ENCODE measurements around the gene BARD1.

The BARD1 gene

DNA sequence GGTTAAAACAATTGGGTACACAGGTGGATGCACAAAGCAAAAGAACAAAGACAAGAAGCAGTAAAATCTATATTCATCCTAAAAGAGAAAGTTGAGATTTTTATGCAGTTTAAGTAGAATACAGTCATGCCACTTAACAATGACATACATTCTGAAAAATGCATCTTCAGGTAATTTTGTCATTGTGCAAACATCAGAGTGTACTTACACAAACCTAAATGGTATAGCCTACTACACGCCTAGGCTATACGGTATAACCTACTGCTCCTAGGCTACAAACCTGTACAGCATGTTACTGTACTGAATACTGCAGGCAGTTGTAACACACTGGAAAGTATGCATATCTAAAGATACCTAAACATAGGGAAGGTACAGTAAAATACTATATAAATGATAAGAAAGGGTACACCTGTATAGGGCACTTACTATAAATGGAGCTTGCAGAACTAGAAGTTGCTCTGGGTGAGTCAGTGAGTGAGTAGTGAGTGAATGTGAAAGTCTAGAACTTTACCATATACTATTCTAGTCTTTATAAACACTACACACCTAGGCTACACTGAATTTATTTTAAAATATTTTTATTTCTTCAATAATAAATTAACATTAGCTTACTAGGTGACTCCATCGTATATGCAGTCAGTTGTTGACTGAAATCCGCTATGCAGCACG lies 132.9 kb downstream of the BARD1 start:
- no peak overlapping the region for H3K4me3 ChIP-seq (ENCODE audit: low read length, poor library complexity, severe bottlenecking)
- H3K36me3 ChIP-seq (ENCODE audit: insufficient read depth, low read length), result no peaks in the 10 kb centered on the region
- no peaks in the 10 kb centered on the region for H3K9me3 ChIP-seq (ENCODE audit: insufficient read depth, low read depth, low read length)
- no peaks in the 10 kb centered on the region for H3K79me2 ChIP-seq (ENCODE audit: insufficient read depth, low read length)
- no peaks in the 10 kb centered on the region for H3F3A ChIP-seq (ENCODE audit: low read depth)
- H4K20me1 ChIP-seq (ENCODE audit: insufficient read depth, low read length, poor library complexity, severe bottlenecking), result no peaks in the 10 kb centered on the region
- H3K27me3 ChIP-seq (ENCODE audit: insufficient read depth, low read length, poor library complexity, severe bottlenecking), result no peaks in the 10 kb centered on the region
- H3K4me1 ChIP-seq (ENCODE audit: insufficient read depth, low read length, poor library complexity, severe bottlenecking), result no peaks in the 10 kb centered on the region
- no peak overlapping the region for H3K9ac ChIP-seq (ENCODE audit: low read depth, low read length, poor library complexity, severe bottlenecking)
- no peak overlapping the region for H2AFZ ChIP-seq (ENCODE audit: low read length)
- H3K4me2 ChIP-seq (ENCODE audit: low read depth, low read length, poor library complexity, severe bottlenecking), result no peak overlapping the region
- TF ChIP-seq EZH2phosphoT487 (IDR thresholded peaks at IDR 0.05; ENCODE audit: borderline replicate concordance), result no peak
- TF ChIP-seq, protein P1, sequence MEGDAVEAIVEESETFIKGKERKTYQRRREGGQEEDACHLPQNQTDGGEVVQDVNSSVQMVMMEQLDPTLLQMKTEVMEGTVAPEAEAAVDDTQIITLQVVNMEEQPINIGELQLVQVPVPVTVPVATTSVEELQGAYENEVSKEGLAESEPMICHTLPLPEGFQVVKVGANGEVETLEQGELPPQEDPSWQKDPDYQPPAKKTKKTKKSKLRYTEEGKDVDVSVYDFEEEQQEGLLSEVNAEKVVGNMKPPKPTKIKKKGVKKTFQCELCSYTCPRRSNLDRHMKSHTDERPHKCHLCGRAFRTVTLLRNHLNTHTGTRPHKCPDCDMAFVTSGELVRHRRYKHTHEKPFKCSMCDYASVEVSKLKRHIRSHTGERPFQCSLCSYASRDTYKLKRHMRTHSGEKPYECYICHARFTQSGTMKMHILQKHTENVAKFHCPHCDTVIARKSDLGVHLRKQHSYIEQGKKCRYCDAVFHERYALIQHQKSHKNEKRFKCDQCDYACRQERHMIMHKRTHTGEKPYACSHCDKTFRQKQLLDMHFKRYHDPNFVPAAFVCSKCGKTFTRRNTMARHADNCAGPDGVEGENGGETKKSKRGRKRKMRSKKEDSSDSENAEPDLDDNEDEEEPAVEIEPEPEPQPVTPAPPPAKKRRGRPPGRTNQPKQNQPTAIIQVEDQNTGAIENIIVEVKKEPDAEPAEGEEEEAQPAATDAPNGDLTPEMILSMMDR (conservative IDR thresholded peaks at IDR 0.05; ENCODE audit: low read length), result no peak
- no peaks in the 10 kb centered on the region for H3K9me2 ChIP-seq (replicated peaks; ENCODE audit: low read depth, low read length)

All from Loucy (cell line).